Adrenal gland (tissue), 12 donors: ENCODE data around the gene KLHL4. TPM values are rescaled to one million over a fixed set of nuclear protein-coding genes. Genes with fewer than 3 reads are reported as not detected.
"Not testable (repeated sequence)": the region's sequence is repeated elsewhere in the genome, so short reads cannot be mapped to it uniquely, and the experiment has no call there.

Source experiments
- DNase-seq, 7 donors: peaks; one replicate each; pipeline ENCODE4 v3.0.0-alpha.2; 2019 to 2020
- H3K27ac ChIP-seq, 5 donors: fragments of 200-600 bp; sonication (generic) in 4 of 5; 1 replicate in 3 of 5; 2 replicates in 2 of 5; pipeline versions ENCODE4 v1.5.1 to v1.8.0; 2016 to 2020; ENCODE audit warnings: mild to moderate bottlenecking in 1 of 5
- H3K27me3 ChIP-seq: fragments of 200-600 bp; 2 replicates; pipeline ENCODE4 v1.8.0; 2021
- H3K36me3 ChIP-seq, 2 donors: fragments of 200-600 bp; replicated peaks in 1 of 2; 1 replicate in 1 of 2; 2 replicates in 1 of 2; pipeline versions ENCODE4 v1.5.1 to v1.8.0; 2018 to 2022
- H3K4me1 ChIP-seq, 2 donors: fragments of 200-600 bp; replicated peaks in 1 of 2; 1 replicate in 1 of 2; 2 replicates in 1 of 2; pipeline versions ENCODE4 v1.5.1 to v1.8.0; 2018 to 2021
- H3K4me3 ChIP-seq, 4 donors: fragments of 200-600 bp; sonication (generic) in 3 of 4; one replicate each; pipeline ENCODE4 v1.5.1; 2016 to 2018
- H3K9me3 ChIP-seq, 3 donors: fragments of 200-600 bp; sonication (generic) in 1 of 3; replicated peaks in 1 of 3; 1 replicate in 2 of 3; 2 replicates in 1 of 3; pipeline versions ENCODE4 v1.5.1 to v1.8.0; 2016 to 2021
- CTCF ChIP-seq, 6 experiments: fragments of 450-650 bp in 4 of 6; fragments of 200-600 bp in 2 of 6; sonication (generic) in 1 of 6; IDR thresholded peaks; 1 replicate in 5 of 6; 2 replicates in 1 of 6; pipeline versions ENCODE4 v1.5.1 to v1.8.0; 2016 to 2021; ENCODE audit warnings: antibody characterized with exemption in 6 of 6, mild to moderate bottlenecking in 2 of 6, moderate library complexity in 1 of 6
- POLR2A ChIP-seq, 2 donors: fragments of 450-650 bp; IDR thresholded peaks; one replicate each; pipeline ENCODE4 v1.6.1; 2017; ENCODE audit warnings: antibody characterized with exemption in 2 of 2, mild to moderate bottlenecking in 2 of 2, moderate library complexity in 1 of 2
- WGBS, 4 donors: extraction: QIAGEN DNeasy Blood & Tissue Kit in 2 of 4; methylation state at CpG; one replicate each; pipeline versions ENCODE4 v1.1.5 to v1.1.7; 2013 to 2017; 5-methylcytosine and 5-hydroxymethylcytosine counted together
- intact Hi-C, 2 donors: fragments of 100-400 bp; cut with DNase I; formaldehyde crosslinking; loops; one replicate each; pipeline versions ENCODE4 v1.14.1 to v1.15.0; 2022 to 2023
- polyA plus RNA-seq, 3 donors: library from polyadenylated mRNA; stranded (reverse); fragments of 200-250 nt in 2 of 3; fragments of 350-450 nt in 1 of 3; fragmentation: Illumina TruSeq in 1 of 3; extraction: RNeasy Lipid Tissue Mini Kit (QIAGEN cat#74804) in 1 of 3; gene quantifications; one replicate each; pipeline ENCODE4 v1.2.3, GENCODE V29; 2013 to 2014
- total RNA-seq, 9 donors: library from RNA; depleted of rRNA in 4 of 9; stranded (reverse); fragments of >200 nt in 4 of 9; fragments of 120-200 nt in 1 of 9; fragmentation: NEBNext Ultra II Directional in 1 of 9; extraction: Animal tissue kit (Norgen Biotek cat#: 25700) in 1 of 9; gene quantifications; one replicate each; pipeline versions ENCODE4 v1.1.0 to v1.2.4, GENCODE V29; 2013 to 2023
- donor health status: healthy with polysubstance abuse.
- donor health status: Bipolar disorder and iron deficiency.
- donor health status: DM: yes; HTN: yes; CAD: no.
- donor health status: DM: no; HTN: no; CAD: no.
- donor health status: DM: no; HTN: no; CAD: no.
- donor health status: DM: yes; HTN: yes; CAD: no.

Gene KLHL4
- total and polyA plus RNA-seq, 12 donors, result 4.8 to 111 (median 75.3) TPM

GRCh38 chrX:87679849-87680248 is 162.2 kb downstream of the KLHL4 start:
- Histone ChIP-seq H3K9me3 (no peaks in the 10 kb centered on the region), H3K4me1 (no peaks in the 10 kb centered on the region), H3K27me3 (no peaks in the 10 kb centered on the region), H3K36me3 (no peaks in the 10 kb centered on the region), H3K27ac (no peak overlapping the region), H3K4me3 (no peak overlapping the region)
- intact Hi-C loops, result no loop called here
- 78 to 86% (median 85%) methylated on average over 1 of the region's 1 CpG for WGBS, 4 donors
- TF ChIP-seq POLR2A (IDR thresholded peaks at IDR 0.05), result no peak
- TF ChIP-seq CTCF (IDR thresholded peaks at IDR 0.05), result no peak
- no peak for DNase-seq

DNA sequence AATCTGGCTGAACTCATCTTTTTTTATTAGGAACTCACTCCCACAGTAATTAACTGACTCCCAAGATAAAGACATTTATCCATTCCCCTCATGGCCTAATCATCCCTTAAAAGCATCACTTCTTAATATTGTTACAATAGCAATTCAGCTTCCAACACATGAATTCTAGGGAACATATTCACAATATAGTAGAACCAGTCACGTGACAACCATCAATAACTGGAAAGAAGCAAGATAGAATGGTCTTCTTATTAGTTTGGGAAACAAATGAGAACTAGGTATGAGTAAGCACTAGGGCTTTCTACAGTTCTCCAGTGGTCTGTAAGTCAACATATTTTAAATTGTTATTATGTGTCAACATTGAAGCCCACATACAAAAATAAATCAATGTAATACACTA is 170.1 kb downstream of the KLHL4 start:
- DNase-seq, result no peak
- TF ChIP-seq CTCF (IDR thresholded peaks at IDR 0.05), result no peak
- TF ChIP-seq POLR2A (IDR thresholded peaks at IDR 0.05), result no peak
- no peaks in the 10 kb centered on the region for H3K36me3 ChIP-seq
- no peaks in the 10 kb centered on the region for H3K9me3 ChIP-seq
- WGBS, 4 donors, result 70 to 100% (median 82%) methylated on average over 1 of the region's 1 CpG
- H3K4me1 ChIP-seq, result no peaks in the 10 kb centered on the region
- intact Hi-C loops, result no loop called here
- H3K4me3 ChIP-seq, result no peak overlapping the region
- no peak overlapping the region for H3K27ac ChIP-seq
- no peaks in the 10 kb centered on the region for H3K27me3 ChIP-seq

DNA sequence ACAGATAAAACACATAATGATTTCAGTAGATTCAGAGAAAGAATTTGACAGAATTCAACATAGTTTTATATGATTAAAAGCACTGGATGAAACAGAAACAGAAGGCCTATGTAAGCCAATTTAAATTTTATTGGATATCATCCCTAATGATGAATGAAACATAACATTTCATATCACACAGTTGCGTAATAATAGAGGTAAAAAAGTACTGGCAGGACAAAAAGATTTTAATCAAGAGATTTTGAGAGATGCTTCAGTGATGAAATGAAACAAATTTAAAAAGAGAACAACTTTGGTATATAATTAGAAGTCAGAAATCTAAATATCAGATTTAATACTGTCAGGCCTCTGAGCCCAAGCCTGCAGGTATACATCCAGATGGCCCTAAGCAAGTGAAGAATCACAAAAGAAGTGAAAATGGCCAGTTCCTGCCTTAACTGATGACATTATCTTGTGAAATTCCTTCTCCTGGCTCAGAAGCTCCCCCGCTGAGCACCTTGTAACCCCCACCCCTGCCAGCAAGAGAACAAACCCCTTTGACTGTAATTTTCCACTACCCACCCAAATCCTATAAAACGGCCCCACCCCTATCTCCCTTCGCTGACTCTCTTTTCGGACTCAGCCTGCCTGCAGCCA is 170.6 kb downstream of the KLHL4 start:
- 79 to 88% (median 84%) methylated on average over 4 to 5 of the region's 5 CpGs for WGBS, 4 donors
- H3K36me3 ChIP-seq, H3K4me3 ChIP-seq, H3K9me3 ChIP-seq, H3K4me1 ChIP-seq, H3K27ac ChIP-seq, intact Hi-C loops, DNase-seq, H3K27me3 ChIP-seq: not testable (repeated sequence)

GRCh38 chrX:87689218-87689617 is 171.6 kb downstream of the KLHL4 start:
- H3K4me1 ChIP-seq, H3K27ac ChIP-seq, H3K36me3 ChIP-seq, H3K4me3 ChIP-seq, DNase-seq, intact Hi-C loops, H3K9me3 ChIP-seq, H3K27me3 ChIP-seq: not testable (repeated sequence)
- 85 to 91% (median 88%) methylated on average over 6 to 7 of the region's 7 CpGs for WGBS, 4 donors

DNA sequence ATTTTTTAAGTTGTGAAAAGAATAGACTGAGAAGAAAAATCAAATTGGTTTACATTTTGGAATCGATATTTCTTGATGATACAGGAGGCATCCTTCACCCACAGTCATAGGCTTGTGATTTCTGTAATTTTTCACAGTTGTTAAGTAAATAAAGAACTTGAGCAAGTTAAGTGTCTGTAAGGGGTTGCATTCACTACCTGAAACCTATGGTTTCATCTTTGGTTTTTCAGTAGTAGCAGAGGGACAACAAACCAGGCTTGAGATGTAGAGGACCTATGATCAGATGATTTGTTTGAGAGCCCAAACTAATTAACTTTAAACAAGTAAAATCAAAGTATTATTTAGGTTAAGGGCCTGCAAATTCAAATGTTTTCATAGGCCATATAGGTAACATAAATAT is 175.6 kb downstream of the KLHL4 start:
- Histone ChIP-seq H3K9me3 (no peaks in the 10 kb centered on the region), H3K27me3 (no peaks in the 10 kb centered on the region), H3K27ac (no peak overlapping the region), H3K36me3 (no peaks in the 10 kb centered on the region), H3K4me1 (no peaks in the 10 kb centered on the region), H3K4me3 (no peak overlapping the region)
- intact Hi-C loops, result no loop called here
- DNase-seq, result no peak
- WGBS, 4 donors, result 76 to 93% (median 81%) methylated on average over 1 of the region's 1 CpG
- no peak for TF ChIP-seq CTCF (IDR thresholded peaks at IDR 0.05)
- no peak for TF ChIP-seq POLR2A (IDR thresholded peaks at IDR 0.05)
